CD4-positive, alpha-beta T cell treated with Interleukin-21 for 1 hour (primary cell): ENCODE measurements around the gene NME3.

Source experiments
- DNase-seq: peaks from one replicate; pipeline ENCODE4 v3.0.0-alpha.2; 2020

NME3 gene

GRCh38 chr16:1779741-1780676 is 8.7 kb upstream of the NME3 start:
- DNase-seq: no peak

GRCh38 chr16:1779234-1779701 is 7.9 kb upstream of the NME3 start:
- DNase-seq: no peak

GRCh38 chr16:1778200-1779179 is 7.1 kb upstream of the NME3 start:
- no peak for DNase-seq

GRCh38 chr16:1777375-1778199 is 6.2 kb upstream of the NME3 start:
- DNase-seq: no peak

GRCh38 chr16:1776991-1777374 is 5.6 kb upstream of the NME3 start:
- no peak for DNase-seq

GRCh38 chr16:1776672-1776955 is 5.3 kb upstream of the NME3 start:
- no peak for DNase-seq

- DNase-seq: no peak
Observed at GRCh38 chr16:1775846-1776671, 4.7 kb upstream of the NME3 start.

- DNase-seq: no peak
Observed at GRCh38 chr16:1775006-1775845, 3.9 kb upstream of the NME3 start.

GRCh38 chr16:1774448-1774780 is 3.1 kb upstream of the NME3 start:
- DNase-seq: no peak

GRCh38 chr16:1773703-1774447 is 2.5 kb upstream of the NME3 start:
- peak; percentile 22 for DNase-seq

- DNase-seq: peak; percentile 86
Observed at GRCh38 chr16:1772908-1773702, 1.8 kb upstream of the NME3 start, which contains the start of gene MRPS34. Gene MRPS34 (minus strand): TSS chr16:1773134. CDS start chr16:1773119, 15 bp downstream.

- DNase-seq: peak; percentile 37
Observed at GRCh38 chr16:1772362-1772907, 1.1 kb upstream of the NME3 start, which contains the start of gene EME2. Gene EME2 (plus strand): TSS chr16:1772810. CDS start chr16:1773228, 418 bp downstream.

- no peak for DNase-seq
Observed at GRCh38 chr16:1771864-1772361, 570 bp upstream of the NME3 start.

- peak; percentile 63 for DNase-seq
Observed at GRCh38 chr16:1770328-1771187, 785 bp downstream of the NME3 start.

GRCh38 chr16:1769402-1770300 is 1.7 kb downstream of the NME3 start:
- no peak for DNase-seq

- DNase-seq: no peak
Observed at GRCh38 chr16:1768767-1769401, 2.5 kb downstream of the NME3 start.
